NCI-H2029 treated with DMSO at 0.1 percent for 48 hours (cell line): ENCODE data around the gene PIP5K1A.
"Not testable (repeated sequence)": the region's sequence is repeated elsewhere in the genome, so short reads cannot be mapped to it uniquely, and the experiment has no call there.

Source experiments
- DNase-seq: peaks from one replicate; lab custom pipeline; 2025; lab: John Stamatoyannopoulos, UW

The PIP5K1A gene

GRCh38 chr1:151254217-151255213, 56.2 kb downstream of the PIP5K1A start, which contains the start of gene PSMD4:
PSMD4 (plus strand) TSS chr1:151254734; CDS start chr1:151254783, 49 bp downstream.
- DNase-seq, result peak; percentile 95

GRCh38 chr1:151255381-151255780, 57.0 kb downstream of the PIP5K1A start:
- DNase-seq, result no peak

GRCh38 chr1:151259351-151259750, 61.0 kb downstream of the PIP5K1A start:
- no peak for DNase-seq

GRCh38 chr1:151265446-151266236, 67.3 kb downstream of the PIP5K1A start:
- DNase-seq, result no peak

- DNase-seq, result no peak
Observed at GRCh38 chr1:151266315-151266714, 68.0 kb downstream of the PIP5K1A start.

GRCh38 chr1:151266821-151267220, 68.5 kb downstream of the PIP5K1A start:
- no peak for DNase-seq

GRCh38 chr1:151267760-151268159, 69.4 kb downstream of the PIP5K1A start:
- no peak for DNase-seq

GRCh38 chr1:151273924-151274466, 75.6 kb downstream of the PIP5K1A start:
- DNase-seq, result no peak

GRCh38 chr1:151275341-151275740, 77.0 kb downstream of the PIP5K1A start:
- DNase-seq, result not testable (repeated sequence)

GRCh38 chr1:151277249-151277648, 78.9 kb downstream of the PIP5K1A start:
- no peak for DNase-seq

- DNase-seq, result peak; percentile 86
Observed at GRCh38 chr1:151281225-151281968, 83.0 kb downstream of the PIP5K1A start.

- peak; percentile 98 for DNase-seq
Observed at GRCh38 chr1:151281969-151282882, 83.9 kb downstream of the PIP5K1A start, which contains the start of gene ZNF687. ZNF687 (plus strand) TSS chr1:151282299; CDS start chr1:151286292, 3,993 bp downstream.

GRCh38 chr1:151282883-151283725, 84.8 kb downstream of the PIP5K1A start:
- no peak for DNase-seq

- DNase-seq, result no peak
Observed at GRCh38 chr1:151284013-151284577, 85.7 kb downstream of the PIP5K1A start.

- DNase-seq, result no peak
Observed at GRCh38 chr1:151286619-151287340, 88.4 kb downstream of the PIP5K1A start.

- DNase-seq, result no peak
Observed at GRCh38 chr1:151287341-151287699, 89.0 kb downstream of the PIP5K1A start.

GRCh38 chr1:151287767-151288500, 89.6 kb downstream of the PIP5K1A start:
- DNase-seq, result no peak

GRCh38 chr1:151288502-151288901, 90.2 kb downstream of the PIP5K1A start:
- no peak for DNase-seq
